Astrocyte of the cerebellum (primary cell): ENCODE data around the gene CYTH1.

Experiments used
- DNase-seq: peaks from one replicate; pipeline ENCODE4 v3.0.0-alpha.2; 2011; ENCODE audit warnings: low read depth
- H3K4me3 ChIP-seq: 2 replicates; pipeline ENCODE4 v1.5.1; 2011; ENCODE audit warnings: mild to moderate bottlenecking, low read depth, low read length, moderate library complexity
- in situ Hi-C: cut with HindIII; loops from 2 replicates; pipeline ENCODE4 v1.10.0; 2017; ENCODE audit warnings: low sequenced_read_pairs
- TF ChIP-seq, protein P1 (sequence below): IDR thresholded peaks from 2 replicates; pipeline ENCODE4 v1.5.1; 2012; ENCODE audit warnings: low read length, low read depth, moderate library complexity, mild to moderate bottlenecking; ENCODE audit errors: missing control alignments

CYTH1 gene

DNA sequence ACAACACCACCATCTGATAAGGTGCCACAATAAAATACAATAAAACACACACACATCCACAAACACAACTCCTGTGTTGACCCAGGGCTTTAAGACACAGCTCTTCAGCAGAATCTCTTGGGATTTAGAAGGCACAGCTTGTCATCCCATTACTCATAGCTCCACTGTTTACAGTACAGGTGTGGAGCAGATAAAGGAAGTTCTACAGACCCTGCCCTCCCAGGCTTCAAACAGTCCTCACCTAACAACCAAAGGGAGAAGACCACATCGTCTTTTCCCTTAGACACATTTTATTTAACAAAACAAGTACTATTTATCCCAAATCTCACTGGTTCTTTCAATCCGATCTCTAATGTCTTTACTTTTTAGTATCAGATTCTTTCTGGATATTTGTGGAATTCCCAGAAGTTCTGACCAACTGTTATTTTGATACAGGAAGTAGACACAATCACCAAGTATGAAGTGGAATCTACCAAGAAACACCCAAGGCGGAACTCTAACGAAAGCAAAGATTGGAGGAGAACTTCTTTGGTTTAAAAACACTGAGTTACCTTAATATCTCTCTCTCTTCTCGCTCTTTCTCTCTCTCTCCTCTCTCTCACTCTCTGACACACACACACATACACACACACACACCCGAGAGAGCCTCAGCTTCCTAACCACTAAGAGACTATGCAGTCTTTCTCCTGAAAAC lies 46.1 kb downstream of the CYTH1 start:
- in situ Hi-C loops: no loop called here
- TF ChIP-seq, protein P1, sequence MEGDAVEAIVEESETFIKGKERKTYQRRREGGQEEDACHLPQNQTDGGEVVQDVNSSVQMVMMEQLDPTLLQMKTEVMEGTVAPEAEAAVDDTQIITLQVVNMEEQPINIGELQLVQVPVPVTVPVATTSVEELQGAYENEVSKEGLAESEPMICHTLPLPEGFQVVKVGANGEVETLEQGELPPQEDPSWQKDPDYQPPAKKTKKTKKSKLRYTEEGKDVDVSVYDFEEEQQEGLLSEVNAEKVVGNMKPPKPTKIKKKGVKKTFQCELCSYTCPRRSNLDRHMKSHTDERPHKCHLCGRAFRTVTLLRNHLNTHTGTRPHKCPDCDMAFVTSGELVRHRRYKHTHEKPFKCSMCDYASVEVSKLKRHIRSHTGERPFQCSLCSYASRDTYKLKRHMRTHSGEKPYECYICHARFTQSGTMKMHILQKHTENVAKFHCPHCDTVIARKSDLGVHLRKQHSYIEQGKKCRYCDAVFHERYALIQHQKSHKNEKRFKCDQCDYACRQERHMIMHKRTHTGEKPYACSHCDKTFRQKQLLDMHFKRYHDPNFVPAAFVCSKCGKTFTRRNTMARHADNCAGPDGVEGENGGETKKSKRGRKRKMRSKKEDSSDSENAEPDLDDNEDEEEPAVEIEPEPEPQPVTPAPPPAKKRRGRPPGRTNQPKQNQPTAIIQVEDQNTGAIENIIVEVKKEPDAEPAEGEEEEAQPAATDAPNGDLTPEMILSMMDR: no peak
- no peak overlapping the region for H3K4me3 ChIP-seq
- no peak for DNase-seq

DNA sequence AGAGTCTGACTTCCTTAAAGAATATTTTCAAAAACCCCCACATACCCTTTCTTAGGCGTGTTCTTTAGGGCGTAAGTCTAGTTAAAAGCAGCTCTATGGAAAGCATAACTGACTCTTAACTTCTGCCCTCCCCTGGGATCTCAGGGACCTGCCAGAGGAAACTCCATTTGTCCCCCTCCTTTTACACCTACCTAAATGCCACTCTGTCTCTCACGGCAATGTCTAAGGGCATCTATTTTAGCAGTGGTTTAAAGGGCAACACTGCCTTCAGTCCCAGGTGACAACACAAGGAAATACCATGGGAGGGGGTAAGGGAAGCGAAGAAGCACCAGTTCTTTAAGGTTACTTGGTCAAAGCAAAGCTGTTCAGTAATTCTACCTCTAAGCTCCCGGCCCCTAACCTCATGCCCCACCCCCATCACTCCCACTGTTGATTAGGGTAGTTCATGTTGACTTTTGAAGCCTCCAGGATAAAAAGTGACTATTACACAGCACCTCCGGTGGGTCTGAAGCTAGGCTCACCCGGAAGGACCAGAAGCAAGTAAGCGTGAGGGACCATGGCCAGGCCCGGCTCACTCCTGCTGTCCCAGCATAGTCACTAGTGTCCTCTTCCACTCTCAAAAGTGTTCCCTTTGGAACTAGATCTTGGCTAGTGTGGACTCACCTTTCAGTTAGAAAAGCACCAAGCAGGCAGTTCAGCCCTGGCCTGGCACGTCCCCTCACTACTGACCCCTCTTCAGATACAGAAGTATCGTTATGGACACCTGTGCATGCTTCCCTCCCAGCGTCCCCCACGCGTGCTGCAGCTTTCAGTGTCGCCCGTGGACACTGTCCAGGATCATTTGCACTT lies 47.1 kb downstream of the CYTH1 start:
- no peak overlapping the region for H3K4me3 ChIP-seq
- TF ChIP-seq, protein P1: no peak
- in situ Hi-C loops: no loop called here
- DNase-seq: no peak

- H3K4me3 ChIP-seq: no peak overlapping the region
- no peak for DNase-seq
- TF ChIP-seq, protein P1: no peak
- in situ Hi-C loops: no loop called here
Measured at GRCh38 chr17:78732354-78732753, 49.7 kb downstream of the CYTH1 start.

DNA sequence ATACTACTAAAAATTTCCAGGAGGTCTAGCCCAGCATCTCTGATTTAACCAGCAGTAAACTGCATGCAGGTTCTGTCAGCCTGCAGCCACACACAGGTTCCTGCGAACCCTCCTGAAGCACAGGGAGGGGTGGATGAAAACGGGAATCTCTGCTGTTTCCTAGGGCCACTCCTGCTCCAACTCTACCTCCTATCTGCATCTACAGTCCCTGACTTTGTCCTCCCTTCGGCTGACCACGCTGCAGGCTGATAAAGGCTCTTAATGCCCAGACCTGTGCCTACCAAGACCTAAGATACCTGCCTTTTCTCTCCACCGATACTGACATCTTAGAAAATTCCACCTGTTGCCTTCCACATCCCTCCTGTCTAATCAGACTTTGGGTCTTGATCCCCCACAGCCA lies 50.2 kb downstream of the CYTH1 start:
- TF ChIP-seq, protein P1: no peak
- in situ Hi-C loops: no loop called here
- no peak for DNase-seq
- no peak overlapping the region for H3K4me3 ChIP-seq

DNA sequence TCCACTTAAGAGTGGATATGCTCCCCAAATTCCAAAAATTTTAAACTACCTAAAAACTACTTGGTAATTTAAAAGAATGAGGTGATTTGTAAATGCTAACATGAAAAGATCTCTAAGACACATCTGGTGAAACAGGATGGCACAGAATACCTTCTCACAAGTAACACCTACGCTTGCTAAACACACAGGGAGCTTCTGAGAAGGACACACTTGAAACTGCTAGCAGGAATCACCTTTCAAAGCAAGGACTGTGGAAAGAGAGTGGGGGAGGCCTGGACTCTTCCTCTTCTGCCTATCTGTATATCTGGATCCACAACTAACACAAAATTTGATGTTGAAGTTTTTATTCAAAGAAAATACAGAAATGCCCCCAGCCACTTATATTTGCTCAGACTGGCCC lies 52.4 kb downstream of the CYTH1 start:
- DNase-seq: no peak
- in situ Hi-C loops: no loop called here
- no peak overlapping the region for H3K4me3 ChIP-seq
- TF ChIP-seq, protein P1: no peak

DNA sequence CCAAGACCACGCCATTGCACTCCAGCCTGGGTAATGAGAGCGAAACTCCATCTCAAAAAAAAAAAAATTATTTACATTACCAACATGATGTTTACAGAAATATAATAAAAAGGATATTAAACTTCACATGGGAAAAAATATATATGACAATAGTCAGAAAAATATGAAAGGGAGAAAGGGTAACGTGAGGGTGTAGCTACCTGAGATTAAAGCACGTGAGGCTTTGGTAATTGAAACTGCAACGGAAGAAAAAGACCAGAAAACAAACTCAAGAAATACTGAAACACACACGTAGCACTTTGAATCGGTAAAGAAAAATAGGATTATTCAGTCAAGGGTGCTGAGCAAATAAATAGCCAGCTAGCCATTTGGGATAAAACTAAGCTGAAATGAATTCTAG lies 53.6 kb downstream of the CYTH1 start:
- H3K4me3 ChIP-seq: no peak overlapping the region
- no peak for DNase-seq
- TF ChIP-seq, protein P1: no peak
- in situ Hi-C loops: no loop called here
